ENCODE measurements around the gene OLIG3.

Gene OLIG3

DNA sequence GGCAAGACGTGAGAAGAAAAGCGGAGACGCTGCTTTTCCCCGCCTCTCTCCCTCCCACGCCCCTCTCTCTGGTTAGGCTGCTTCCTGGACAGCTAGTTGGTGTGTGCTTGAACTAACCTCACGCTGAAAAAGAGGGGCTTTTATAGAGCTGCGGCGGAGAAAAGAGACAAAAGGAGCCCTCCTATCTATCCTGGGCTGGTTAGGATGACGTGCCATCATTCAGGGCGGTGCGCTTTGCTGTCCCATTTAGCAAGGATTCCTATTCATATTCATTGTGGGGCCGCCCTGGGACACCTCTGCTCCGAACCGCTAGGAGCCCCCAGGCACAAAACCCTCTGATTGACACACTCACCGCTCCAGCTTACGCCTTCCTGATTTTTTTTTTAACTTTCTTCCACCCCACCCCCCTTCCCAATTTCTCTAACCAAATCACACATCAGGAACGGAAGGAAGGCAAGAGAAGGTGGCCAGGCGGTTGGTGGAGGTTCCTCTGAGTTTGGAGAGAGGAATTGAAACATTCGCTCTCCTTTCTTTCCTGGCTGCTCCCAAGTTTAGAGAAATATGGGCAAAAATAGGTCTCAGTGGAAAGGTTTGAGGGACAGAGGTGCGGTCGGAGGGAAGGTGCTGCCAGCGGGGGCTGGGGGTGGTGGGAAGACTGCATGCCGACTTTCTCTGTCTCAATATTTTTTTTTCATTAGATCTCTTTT is at the start of gene OLIG3:
Gene OLIG3, minus strand, starts transcription at position 114 of the 707 bp plus-strand sequence. CDS start 224 bp downstream, outside the sequence.
- DNase-seq, result no peak

GRCh38 chr6:137543114-137543513 is 48.9 kb upstream of the OLIG3 start:
- DNase-seq, result no peak

DNA sequence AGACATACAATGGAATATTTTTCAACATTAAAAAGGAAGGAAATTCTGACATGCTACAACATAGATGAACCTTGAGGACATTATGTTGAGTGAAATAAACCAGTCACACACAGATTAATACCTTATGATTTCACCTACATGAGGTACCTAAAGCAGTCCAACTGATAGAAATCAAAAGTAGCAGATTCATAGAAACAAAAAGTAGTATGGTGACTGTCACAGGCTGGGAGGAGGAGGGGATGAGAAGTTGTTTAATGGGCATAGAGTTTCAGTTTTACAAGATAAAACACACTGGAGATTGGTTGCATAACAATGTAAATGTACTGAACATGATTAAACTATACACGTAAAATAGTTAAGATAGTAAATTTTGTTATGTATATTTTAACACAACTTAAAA is 48.5 kb upstream of the OLIG3 start:
- no peak for DNase-seq

- DNase-seq, result no peak
These were observed 47.4 kb upstream of the OLIG3 start for GRCh38 chr6:137541534-137542063.

DNA sequence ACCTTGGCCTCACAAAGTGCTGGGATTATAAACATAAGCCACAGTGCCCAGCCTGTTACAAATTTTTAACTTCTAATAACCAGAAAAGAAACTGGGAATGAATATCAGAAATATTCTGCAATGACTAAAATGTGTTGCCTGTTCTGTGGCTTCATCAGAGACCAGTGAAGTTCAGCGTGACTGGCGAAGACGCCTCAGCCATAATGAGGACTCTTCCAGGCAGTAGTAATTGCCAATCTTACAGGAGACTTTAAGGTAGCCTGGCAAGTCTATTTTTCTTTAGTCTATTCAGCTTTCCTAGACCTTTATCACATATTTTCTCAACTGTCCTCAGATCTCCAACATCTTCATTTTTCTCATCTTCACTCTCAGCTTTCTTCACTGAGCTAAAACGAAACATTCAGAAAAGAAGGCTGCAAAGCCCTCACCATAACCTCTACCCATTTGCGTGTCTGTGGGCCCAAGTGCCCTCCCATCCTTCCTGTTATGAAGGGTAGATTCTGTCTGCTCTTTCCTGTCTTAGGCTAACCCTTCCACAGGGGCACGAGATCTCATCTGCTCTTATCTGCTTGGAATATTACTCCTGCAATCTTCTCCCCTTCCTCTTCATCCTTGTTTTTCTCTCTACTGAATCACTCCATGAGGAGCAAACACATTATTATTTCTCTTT is 42.0 kb upstream of the OLIG3 start:
- no peak for DNase-seq

GRCh38 chr6:137531376-137532092 is 37.3 kb upstream of the OLIG3 start:
- no peak for DNase-seq

- no peak for DNase-seq
These were observed 36.2 kb upstream of the OLIG3 start for GRCh38 chr6:137530404-137530803.

GRCh38 chr6:137522831-137523230 is 28.6 kb upstream of the OLIG3 start:
- DNase-seq, result no peak

GRCh38 chr6:137522198-137522798 is 28.1 kb upstream of the OLIG3 start:
- no peak for DNase-seq

GRCh38 chr6:137520520-137520919 is 26.3 kb upstream of the OLIG3 start:
- no peak for DNase-seq

DNA sequence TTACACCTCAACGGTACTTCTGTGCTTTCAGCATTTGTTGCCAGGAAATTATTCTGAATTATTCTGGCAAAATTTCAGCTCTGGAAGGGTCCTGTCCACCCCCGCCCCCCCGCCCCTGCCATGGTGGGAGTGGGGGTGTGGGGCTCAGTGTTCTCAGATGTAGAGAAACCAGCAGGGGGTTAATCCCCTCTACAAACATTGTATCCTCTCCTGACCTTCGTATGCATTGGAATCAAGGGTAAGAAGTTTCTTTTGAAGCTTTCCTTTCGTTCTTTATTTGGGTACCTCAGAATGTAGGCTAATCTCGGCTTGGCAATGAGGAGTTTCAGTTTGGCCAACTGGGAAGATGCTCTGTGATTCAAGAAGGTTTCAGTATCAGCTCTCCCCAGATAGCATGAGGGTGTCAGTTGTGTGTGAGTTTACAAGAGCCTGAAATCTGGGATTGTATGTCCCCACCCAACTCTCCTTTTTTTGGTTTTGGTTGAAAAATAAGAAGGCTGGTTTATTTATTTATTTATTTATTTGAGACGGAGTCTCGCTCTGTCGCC is 25.5 kb upstream of the OLIG3 start:
- no peak for DNase-seq

DNA sequence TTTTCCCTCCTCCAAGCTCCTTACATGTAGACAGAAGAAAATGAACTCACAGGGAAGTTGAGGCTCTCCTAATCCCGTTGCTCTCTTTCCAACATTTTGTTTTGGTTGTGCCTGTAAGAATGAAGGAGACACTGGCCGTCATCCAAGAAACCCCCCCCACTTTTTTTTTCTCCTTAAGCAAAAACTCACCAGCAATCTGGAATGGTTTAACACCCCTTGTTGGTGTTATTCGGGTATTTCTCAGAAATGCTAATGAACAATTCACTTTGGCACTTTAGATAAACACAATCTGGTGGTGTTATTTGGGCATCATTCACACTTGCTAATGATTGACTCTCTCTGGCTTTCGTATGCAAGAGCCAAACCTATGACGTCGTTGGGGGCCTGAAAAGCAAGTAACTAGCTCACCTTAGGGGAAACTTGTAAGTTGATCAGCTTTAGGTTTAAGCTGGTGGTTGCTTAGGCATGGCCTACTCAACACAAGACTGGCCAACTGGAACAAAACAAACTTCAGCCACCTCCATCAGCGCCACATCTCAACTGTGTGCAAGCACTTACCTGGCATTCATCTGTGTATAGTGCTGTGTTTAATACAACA is 24.3 kb upstream of the OLIG3 start:
- DNase-seq, result no peak

GRCh38 chr6:137514418-137514817 is 20.2 kb upstream of the OLIG3 start:
- DNase-seq, result no peak

GRCh38 chr6:137512757-137513605 is 18.8 kb upstream of the OLIG3 start:
- no peak for DNase-seq

- DNase-seq, result no peak
These were observed 16.7 kb upstream of the OLIG3 start for GRCh38 chr6:137510923-137511322.

DNA sequence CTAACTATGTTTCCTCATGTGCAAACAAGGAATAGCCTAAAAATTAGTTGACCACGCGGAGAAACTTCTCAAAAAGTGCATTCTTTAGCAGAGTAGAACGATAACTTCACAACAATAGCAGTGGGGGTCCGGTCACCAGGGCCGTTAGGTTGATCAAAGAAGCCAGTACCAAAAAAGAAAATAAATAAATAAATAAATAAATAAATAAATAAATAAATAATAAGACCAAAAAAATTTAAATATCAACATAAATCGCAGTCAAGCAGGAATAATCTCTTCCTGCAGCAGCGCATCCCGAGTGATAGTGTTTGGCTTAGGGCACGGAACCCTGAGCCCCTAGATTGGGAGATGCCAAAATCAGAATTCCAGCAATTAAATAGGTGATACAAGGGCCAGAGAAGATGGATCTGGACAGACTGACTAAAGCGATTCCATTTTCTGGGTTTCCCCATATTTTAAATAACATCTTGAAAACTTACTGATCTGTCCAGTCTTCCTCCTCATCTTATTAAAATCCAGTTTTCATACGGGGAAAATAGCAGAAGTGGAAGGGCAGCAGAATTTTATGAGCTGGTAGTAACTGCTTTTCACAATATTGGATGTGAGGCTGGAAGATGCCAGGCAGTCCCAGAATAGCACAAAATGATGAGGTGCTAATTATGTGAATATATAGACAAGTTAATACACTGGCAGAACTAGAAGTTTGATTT is 4.4 kb upstream of the OLIG3 start:
- DNase-seq, result no peak

GRCh38 chr6:137497721-137498463 is 3.7 kb upstream of the OLIG3 start:
- no peak for DNase-seq

DNA sequence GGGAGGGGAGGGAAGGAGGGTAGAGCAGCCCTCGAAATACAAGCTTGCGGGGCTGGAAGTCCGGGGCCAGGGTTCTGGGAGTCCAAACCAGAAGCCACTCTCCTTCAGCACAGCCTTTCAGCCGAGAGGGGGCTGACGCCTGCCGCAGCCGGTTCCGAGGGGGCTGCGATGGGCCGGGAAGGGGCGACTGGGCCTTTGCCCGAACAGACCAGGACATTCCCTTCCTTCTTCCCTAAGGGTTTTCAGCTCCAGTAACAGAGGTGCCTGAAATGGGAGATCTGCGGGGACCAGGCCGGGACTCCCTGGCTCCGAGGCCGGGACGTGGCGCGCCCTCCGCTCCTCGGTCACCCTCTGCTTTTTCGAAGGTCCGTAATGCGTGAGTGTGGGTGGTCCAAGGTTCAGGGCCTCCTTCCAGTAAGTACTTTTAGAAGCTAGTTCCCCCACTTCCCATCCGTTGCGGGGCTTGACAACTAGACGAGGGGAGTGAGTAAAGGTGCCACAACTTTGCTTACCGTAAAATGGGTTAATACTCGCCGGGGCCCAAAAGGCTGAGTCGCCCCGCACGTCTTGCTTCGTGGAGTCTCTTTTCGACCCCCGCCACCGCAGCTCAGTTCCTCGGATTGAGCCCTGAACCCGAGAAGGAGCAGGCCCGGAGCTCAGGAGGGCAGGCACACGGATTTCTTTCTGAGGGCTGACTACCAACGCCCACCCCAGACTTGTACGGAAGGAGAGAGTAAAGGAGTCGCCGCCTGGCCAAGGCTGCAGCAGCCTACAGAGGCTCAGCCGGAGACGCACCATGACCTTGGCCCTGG is 2.9 kb upstream of the OLIG3 start:
- no peak for DNase-seq

DNA sequence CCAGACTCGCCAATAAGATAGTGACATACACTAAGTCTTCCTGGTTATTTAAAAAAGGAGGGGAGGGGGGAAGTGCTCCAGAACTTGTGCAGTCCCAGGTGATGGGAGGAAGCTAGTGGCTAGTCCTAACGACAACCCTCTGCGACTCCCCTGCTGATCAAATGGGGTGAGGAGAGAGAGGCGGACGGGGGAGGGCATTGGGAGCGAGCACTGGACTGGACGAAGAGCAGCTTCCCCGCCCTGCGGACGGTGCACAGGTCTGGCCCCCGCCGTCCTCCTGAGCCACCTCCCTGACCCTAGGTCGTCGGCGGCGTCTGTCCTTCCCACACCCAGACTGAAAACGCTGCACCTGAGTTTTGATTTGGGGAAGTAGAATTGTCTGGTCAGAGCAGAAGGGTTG is 2.2 kb upstream of the OLIG3 start:
- no peak for DNase-seq
